ENCODE results near the gene ADAMTS8. TPM values are rescaled to one million over a fixed set of nuclear protein-coding genes. Genes with fewer than 3 reads are reported as not detected.

The ADAMTS8 gene
- total RNA-seq, 1 experiment from 2014 or later, result 0.07 TPM

DNA sequence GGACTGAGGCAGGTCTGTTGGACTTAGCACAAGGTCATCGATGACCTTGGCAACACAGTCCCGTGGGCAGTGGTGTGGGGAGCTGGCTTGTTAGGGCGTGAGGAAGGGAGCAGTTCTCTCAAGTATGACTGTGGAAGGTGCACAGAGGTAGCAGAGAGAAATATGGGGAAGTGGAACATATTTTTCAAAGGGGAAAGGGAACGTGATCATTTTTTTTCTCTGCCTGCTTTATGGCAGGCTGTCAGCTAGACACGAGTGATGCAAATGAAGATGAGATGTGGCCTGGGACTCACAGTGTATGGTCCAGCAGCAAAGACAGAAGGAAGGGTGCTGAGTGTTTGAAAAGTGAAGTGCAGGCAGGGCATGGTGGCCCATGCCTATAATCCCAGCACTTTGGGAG is 30.6 kb downstream of the ADAMTS8 start:
- Histone ChIP-seq H3K27me3 (ENCODE audit: insufficient read depth, low read length) (peaks cover 11% of the 10 kb centered on the region; the same call in 1 of the 2 replicates), H3K4me1 (ENCODE audit: control insufficient read depth in 1 of 2, insufficient read depth in 2 of 2, low read length in 2 of 2) (no peaks in the 10 kb centered on the region), H3K9ac (ENCODE audit: low read length) (no peak overlapping the region), H3K4me3 (replicated peaks in 1 of 2; ENCODE audit: low read depth in 1 of 2, low read length in 2 of 2) (no peak overlapping the region), H4K20me1 (ENCODE audit: insufficient read depth) (no peaks in the 10 kb centered on the region), H3K79me2 (ENCODE audit: insufficient read depth, low read length) (no peaks in the 10 kb centered on the region), H3K9me2 (ENCODE audit: insufficient read depth) (no peaks in the 10 kb centered on the region), H3K4me2 (ENCODE audit: low read length) (no peak overlapping the region), H2AFZ (ENCODE audit: low read depth, low read length, poor library complexity, severe bottlenecking) (no peak overlapping the region), H3K9me3 (ENCODE audit: control insufficient read depth in 1 of 2, insufficient read depth in 1 of 2, low read depth in 1 of 2, low read length in 2 of 2) (no peaks in the 10 kb centered on the region), H3K27ac (ENCODE audit: low read depth, low read length) (no peak overlapping the region), H3K36me3 (ENCODE audit: control insufficient read depth in 1 of 2, insufficient read depth in 2 of 2, low read length in 2 of 2) (no peaks in the 10 kb centered on the region)
- ATAC-seq (no peak), DNase-seq (ENCODE audit: low read depth, low spot score) (no peak)
- CTCF ChIA-PET, result no interaction called here
- POLR2A ChIA-PET, result no interaction called here
- intact Hi-C loops (cut with micrococcal nuclease), result no loop called here
- RAD21 ChIA-PET (ENCODE audit: low non-redundant PET in 1 of 2, low total read pairs in 2 of 2, uncharacterized antibody in 2 of 2, unreplicated experiment in 2 of 2), result no interaction called here
- no TSS peak for BruUV-seq (replicated peaks)
- TF ChIP-seq, protein P1, sequence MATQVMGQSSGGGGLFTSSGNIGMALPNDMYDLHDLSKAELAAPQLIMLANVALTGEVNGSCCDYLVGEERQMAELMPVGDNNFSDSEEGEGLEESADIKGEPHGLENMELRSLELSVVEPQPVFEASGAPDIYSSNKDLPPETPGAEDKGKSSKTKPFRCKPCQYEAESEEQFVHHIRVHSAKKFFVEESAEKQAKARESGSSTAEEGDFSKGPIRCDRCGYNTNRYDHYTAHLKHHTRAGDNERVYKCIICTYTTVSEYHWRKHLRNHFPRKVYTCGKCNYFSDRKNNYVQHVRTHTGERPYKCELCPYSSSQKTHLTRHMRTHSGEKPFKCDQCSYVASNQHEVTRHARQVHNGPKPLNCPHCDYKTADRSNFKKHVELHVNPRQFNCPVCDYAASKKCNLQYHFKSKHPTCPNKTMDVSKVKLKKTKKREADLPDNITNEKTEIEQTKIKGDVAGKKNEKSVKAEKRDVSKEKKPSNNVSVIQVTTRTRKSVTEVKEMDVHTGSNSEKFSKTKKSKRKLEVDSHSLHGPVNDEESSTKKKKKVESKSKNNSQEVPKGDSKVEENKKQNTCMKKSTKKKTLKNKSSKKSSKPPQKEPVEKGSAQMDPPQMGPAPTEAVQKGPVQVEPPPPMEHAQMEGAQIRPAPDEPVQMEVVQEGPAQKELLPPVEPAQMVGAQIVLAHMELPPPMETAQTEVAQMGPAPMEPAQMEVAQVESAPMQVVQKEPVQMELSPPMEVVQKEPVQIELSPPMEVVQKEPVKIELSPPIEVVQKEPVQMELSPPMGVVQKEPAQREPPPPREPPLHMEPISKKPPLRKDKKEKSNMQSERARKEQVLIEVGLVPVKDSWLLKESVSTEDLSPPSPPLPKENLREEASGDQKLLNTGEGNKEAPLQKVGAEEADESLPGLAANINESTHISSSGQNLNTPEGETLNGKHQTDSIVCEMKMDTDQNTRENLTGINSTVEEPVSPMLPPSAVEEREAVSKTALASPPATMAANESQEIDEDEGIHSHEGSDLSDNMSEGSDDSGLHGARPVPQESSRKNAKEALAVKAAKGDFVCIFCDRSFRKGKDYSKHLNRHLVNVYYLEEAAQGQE (IDR thresholded peaks at IDR 0.05; ENCODE audit: low read depth), result no peak
- TF ChIP-seq TCF7L2 (IDR thresholded peaks at IDR 0.05; ENCODE audit: borderline replicate concordance, extremely low read depth, insufficient read depth, insufficient read length), result no peak
- TF ChIP-seq EZH2 (IDR thresholded peaks at IDR 0.05), result no peak
- TF ChIP-seq, protein P2, sequence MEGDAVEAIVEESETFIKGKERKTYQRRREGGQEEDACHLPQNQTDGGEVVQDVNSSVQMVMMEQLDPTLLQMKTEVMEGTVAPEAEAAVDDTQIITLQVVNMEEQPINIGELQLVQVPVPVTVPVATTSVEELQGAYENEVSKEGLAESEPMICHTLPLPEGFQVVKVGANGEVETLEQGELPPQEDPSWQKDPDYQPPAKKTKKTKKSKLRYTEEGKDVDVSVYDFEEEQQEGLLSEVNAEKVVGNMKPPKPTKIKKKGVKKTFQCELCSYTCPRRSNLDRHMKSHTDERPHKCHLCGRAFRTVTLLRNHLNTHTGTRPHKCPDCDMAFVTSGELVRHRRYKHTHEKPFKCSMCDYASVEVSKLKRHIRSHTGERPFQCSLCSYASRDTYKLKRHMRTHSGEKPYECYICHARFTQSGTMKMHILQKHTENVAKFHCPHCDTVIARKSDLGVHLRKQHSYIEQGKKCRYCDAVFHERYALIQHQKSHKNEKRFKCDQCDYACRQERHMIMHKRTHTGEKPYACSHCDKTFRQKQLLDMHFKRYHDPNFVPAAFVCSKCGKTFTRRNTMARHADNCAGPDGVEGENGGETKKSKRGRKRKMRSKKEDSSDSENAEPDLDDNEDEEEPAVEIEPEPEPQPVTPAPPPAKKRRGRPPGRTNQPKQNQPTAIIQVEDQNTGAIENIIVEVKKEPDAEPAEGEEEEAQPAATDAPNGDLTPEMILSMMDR (IDR thresholded peaks at IDR 0.05 in 2 of 3, conservative IDR thresholded peaks at IDR 0.05 in 1 of 3; ENCODE audit: borderline replicate concordance in 1 of 3, insufficient read depth in 1 of 3, low read depth in 2 of 3, low read length in 2 of 3), result no peak
- no peak for TF ChIP-seq SRF (IDR thresholded peaks at IDR 0.05; ENCODE audit: low read depth)
- TF ChIP-seq EGR1 (IDR thresholded peaks at IDR 0.05; ENCODE audit: low read depth), result no peak
- TF ChIP-seq ZNF274 (IDR thresholded peaks at IDR 0.05; ENCODE audit: low read depth, low read length), result no peak
- no peak for TF ChIP-seq YY1 (IDR thresholded peaks at IDR 0.05; ENCODE audit: extremely low read depth, insufficient replicate concordance, low read depth, low read length)
- TF ChIP-seq SP1 (IDR thresholded peaks at IDR 0.05; ENCODE audit: low read depth), result no peak
- TF ChIP-seq RAD21 (IDR thresholded peaks at IDR 0.05; ENCODE audit: low read depth), result no peak
- no peak for TF ChIP-seq FOSL1 (IDR thresholded peaks at IDR 0.05; ENCODE audit: low read depth)
- TF ChIP-seq POLR2A (IDR thresholded peaks at IDR 0.05; ENCODE audit: borderline replicate concordance, extremely low read depth, insufficient read depth, insufficient read length), result no peak
- no peak for TF ChIP-seq POLR2AphosphoS5 (IDR thresholded peaks at IDR 0.05; ENCODE audit: low read depth, low read length)
- TF ChIP-seq JUND (IDR thresholded peaks at IDR 0.05), result no peak
- TF ChIP-seq SIN3A (IDR thresholded peaks at IDR 0.05; ENCODE audit: low read depth), result no peak

All from HCT116 (cell line).